GM12874 (cell line): ENCODE measurements around the gene KDM6B.

Experiments
- CTCF ChIP-seq: IDR thresholded peaks from 2 replicates; pipeline ENCODE4 v1.5.1; 2011; ENCODE audit warnings: low read depth, mild to moderate bottlenecking, control low read depth, low read length, moderate library complexity; ENCODE audit not compliant: insufficient read depth

Gene KDM6B

DNA sequence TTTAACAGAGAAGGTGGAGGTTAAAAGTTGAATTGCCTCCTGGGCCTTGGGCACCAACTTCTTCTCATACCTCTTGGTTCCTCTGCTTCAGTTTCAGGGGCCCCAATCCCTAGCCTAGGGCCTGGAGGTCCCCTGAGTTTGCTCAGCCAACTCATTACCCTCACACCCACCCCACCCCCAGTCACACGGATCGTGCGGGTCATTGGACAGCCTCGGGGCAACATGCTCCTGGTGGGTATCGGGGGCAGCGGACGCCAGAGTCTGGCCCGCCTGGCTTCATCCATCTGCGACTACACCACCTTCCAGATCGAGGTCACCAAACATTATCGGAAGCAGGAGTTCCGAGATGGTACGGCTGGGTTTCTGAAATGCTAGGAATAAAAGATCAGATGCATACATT, 36.0 kb upstream of the KDM6B start:
- no peak for TF ChIP-seq CTCF

- no peak for TF ChIP-seq CTCF
Observed at GRCh38 chr17:7798839-7799238, 35.2 kb upstream of the KDM6B start.

GRCh38 chr17:7803981-7804380, 30.0 kb upstream of the KDM6B start:
- no peak for TF ChIP-seq CTCF

- no peak for TF ChIP-seq CTCF
Observed at GRCh38 chr17:7806587-7806986, 27.4 kb upstream of the KDM6B start.

DNA sequence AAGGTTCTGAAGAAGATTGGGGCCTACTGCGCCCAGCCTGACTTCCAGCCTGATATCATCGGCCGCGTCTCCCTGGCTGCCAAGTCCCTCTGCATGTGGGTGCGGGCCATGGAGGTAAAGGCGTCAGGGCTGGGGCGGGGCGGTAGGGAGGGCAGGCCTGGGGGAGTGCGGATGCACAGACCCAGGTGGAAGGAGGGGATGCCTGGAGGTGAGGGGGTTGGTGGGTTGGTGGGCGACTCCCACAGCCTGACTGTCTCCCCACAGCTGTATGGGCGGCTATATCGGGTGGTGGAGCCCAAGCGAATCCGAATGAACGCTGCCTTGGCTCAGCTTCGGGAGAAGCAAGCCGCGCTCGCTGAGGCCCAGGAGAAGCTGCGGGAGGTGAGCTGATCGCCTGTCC, 26.8 kb upstream of the KDM6B start:
- TF ChIP-seq CTCF: no peak

DNA sequence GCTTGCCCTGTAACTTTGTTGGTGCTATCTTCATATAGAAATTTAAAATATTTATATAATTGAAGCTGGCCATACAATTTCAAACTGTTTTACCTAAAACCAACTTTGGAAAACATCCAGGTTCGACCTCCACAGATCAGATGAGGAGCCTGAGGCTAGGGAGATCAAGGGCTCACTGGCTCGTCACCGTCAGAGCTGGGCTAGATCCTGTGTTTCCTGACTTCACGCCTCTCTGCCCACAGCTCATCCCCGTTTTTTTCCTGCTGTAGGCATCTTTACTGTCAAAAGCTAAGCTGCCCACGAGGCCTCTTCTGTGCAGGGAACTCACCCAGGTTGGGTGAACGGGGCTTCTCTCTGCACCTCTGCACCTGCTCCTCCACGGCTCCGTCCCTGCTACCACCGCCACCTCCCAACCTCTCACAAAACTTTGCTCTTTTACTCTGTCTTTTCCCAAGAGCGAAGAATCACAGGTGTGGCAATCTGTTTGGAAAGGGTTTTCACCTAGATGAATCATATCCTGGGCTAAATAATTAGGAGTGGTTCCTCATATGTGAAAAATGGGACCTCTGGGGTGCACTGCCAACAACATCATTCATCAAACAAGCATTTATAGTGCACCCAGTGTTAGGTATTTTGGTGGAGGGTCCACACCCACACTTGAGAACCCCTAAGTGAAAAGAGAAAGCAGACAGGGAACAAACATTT, 24.8 kb upstream of the KDM6B start:
- TF ChIP-seq CTCF: no peak

DNA sequence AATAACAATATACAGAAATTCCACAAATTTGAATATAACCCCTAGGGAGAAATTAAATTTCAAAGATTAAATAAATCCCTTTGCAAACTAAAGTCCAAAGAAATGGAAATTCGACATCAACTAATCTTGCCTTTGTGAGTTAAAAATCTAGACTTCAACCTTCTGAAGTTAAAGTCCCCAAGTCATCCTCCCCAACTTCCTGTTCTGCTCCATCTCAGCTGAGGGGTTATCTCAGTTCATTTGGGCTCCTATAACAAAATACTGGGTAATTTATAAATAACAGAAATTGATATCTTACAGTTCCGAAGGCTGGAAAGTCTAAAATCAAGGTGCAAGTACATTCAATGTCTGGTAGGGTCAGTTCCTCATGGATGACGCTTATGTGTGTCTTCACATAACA, 22.8 kb upstream of the KDM6B start:
- TF ChIP-seq CTCF: no peak
